HCT116 (cell line): ENCODE results near the gene RPL18.

Experiments used
- CTCF ChIP-seq, 3 experiments: fragments of 200-600 bp in 1 of 3; sonication (generic) in 1 of 3; IDR thresholded peaks in 2 of 3; conservative IDR thresholded peaks in 1 of 3; 2 replicates each; pipeline ENCODE4 v1.5.1; 2012 to 2017; ENCODE audit warnings: low read depth in 2 of 3, low read length in 2 of 3, antibody characterized with exemption in 1 of 3, borderline replicate concordance in 1 of 3, control low read depth in 1 of 3, mild to moderate bottlenecking in 1 of 3, mixed read lengths in 1 of 3, mixed run types in 1 of 3, moderate library complexity in 1 of 3; ENCODE audit not compliant: insufficient read depth in 1 of 3
- EZH2 ChIP-seq: fragments of 200-600 bp; sonication (generic); IDR thresholded peaks from 2 replicates; pipeline ENCODE4 v1.6.1; 2017; ENCODE audit warnings: antibody characterized with exemption, mixed run types
- EZH2phosphoT487 ChIP-seq: fragments of 200-600 bp; IDR thresholded peaks from 2 replicates; pipeline ENCODE4 v1.6.1; 2018; ENCODE audit warnings: antibody characterized with exemption, borderline replicate concordance
- POLR2A ChIP-seq: IDR thresholded peaks from 2 replicates; pipeline ENCODE4 v1.7.0; 2011; ENCODE audit warnings: borderline replicate concordance; ENCODE audit not compliant: insufficient read depth, insufficient read length; ENCODE audit errors: extremely low read depth
- POLR2AphosphoS5 ChIP-seq: IDR thresholded peaks from 2 replicates; pipeline ENCODE4 v1.6.1; 2011; ENCODE audit warnings: mild to moderate bottlenecking, low read depth, low read length, moderate library complexity
- SIN3A ChIP-seq: IDR thresholded peaks from 2 replicates; pipeline ENCODE4 v1.6.1; 2012; ENCODE audit warnings: low read depth
- YY1 ChIP-seq: IDR thresholded peaks from 2 replicates; pipeline ENCODE4 v1.6.1; 2011; ENCODE audit warnings: low read length, low read depth, moderate library complexity, mild to moderate bottlenecking; ENCODE audit not compliant: insufficient replicate concordance; ENCODE audit errors: extremely low read depth
- ZNF274 ChIP-seq: fragments of 200-500 bp; sonication (Bioruptor generic); IDR thresholded peaks from 2 replicates; pipeline ENCODE4 v1.6.1; 2014; ENCODE audit warnings: mild to moderate bottlenecking, low read depth, low read length, inconsistent platforms

- no peak for TF ChIP-seq CTCF (IDR thresholded peaks at IDR 0.05 in 2 of 3, conservative IDR thresholded peaks at IDR 0.05 in 1 of 3; ENCODE audit: borderline replicate concordance in 1 of 3, insufficient read depth in 1 of 3, low read depth in 2 of 3, low read length in 2 of 3)
- no peak for TF ChIP-seq YY1
- TF ChIP-seq EZH2, result no peak
- no peak for TF ChIP-seq POLR2AphosphoS5
- TF ChIP-seq SIN3A, result no peak
- TF ChIP-seq ZNF274, result no peak
- no peak for TF ChIP-seq POLR2A
- TF ChIP-seq EZH2phosphoT487, result no peak
These were observed 5.0 kb downstream of the RPL18 start for GRCh38 chr19:48613852-48614435.
